NCI-H146 (cell line): ENCODE data around the gene COMTD1.

Experiments used
- DNase-seq: peaks from one replicate; lab custom pipeline; 2025; lab: John Stamatoyannopoulos, UW

Gene COMTD1

GRCh38 chr10:75235375-75236177 lies at the start of gene COMTD1:
TSS of gene COMTD1 (minus strand) at chr10:75235957. CDS start at chr10:75235928, 29 bp downstream.
- peak; percentile 93 for DNase-seq

GRCh38 chr10:75283671-75284470 lies 48.1 kb upstream of the COMTD1 start:
- DNase-seq: peak; percentile 53

GRCh38 chr10:75283078-75283670 lies 47.4 kb upstream of the COMTD1 start:
- peak; percentile 76 for DNase-seq

DNA sequence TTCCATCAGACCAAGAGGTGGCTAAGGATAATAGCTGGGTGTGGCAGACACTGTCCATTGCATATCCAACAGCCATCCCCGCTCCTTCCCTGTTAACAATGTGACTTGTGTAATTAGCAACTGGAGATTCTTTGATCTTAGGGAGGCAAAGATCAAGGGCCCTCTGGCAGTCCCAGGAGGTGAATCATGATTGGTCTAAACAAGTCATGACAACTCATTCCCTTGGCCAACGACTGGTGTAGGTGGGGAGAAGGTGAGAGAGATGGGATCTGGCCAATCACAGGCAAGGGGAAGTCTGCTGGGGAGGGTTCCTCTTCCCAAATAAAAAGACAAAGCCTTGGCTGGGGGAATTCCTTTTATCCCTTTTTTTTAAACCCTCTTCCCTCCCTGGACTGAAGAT lies 46.2 kb upstream of the COMTD1 start:
- DNase-seq: no peak

- no peak for DNase-seq
These were observed 44.5 kb upstream of the COMTD1 start for GRCh38 chr10:75280236-75280635.

DNA sequence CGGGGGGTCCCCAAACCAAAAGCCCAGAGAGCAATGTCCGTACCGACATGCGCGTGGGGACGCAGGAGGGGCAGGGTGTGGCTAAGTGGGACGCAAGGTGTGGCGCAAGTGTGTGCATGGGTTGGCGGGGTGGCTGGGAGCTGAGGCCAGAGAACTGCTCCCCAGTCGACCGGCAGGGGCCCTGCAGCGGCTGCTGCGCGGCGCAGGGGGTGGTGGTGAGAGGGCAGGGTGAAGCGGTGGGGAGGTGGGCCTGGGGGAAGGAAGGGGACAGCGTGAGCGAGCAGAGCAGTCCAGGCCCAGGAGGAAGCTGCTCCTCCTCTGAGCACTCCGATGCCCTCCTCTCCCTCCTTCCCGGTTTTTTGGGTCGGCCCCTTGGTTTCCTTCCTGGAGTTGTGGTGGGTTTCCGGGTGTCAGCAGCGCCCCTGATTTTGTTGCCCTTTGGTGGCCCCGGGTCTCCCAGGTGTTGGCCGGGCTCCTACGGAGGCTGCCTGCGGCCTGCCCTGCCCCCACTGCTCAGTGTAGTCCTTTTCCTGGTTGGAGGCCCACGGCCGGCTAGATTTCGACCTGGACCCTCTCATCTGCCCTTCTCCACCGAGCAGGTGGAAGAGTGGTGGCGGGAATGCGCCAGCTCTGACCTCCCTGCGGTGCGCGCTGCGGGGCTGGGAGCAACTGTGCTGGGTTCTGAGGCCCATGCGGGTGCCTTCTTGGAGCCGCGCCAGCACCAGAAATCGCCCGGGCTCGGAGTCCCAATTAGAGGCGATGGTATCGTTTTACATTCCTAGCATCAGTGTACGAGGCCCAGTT lies 40.5 kb upstream of the COMTD1 start:
- DNase-seq: no peak

DNA sequence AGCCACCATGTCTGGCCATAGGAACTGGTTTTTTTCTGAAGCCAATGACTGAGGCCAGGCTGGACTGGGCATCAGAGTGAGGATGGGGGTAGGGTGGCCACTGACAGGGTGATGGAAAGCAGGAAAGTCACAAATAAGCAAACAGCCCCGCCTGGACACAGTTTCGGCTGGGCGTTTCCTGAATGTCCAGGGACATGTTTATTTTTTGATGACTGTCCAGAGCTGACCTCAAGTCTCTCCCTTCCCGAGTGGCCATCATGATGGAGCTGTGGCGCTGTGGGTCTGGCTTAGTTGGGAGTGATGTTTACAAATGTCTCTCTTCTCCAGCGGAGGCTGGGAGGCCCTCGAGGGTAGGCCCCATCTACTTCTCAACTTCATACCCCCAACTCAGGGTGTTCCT lies 37.1 kb upstream of the COMTD1 start:
- DNase-seq: no peak

- DNase-seq: no peak
These were observed 36.3 kb upstream of the COMTD1 start for GRCh38 chr10:75272094-75272493.

- no peak for DNase-seq
These were observed 33.8 kb upstream of the COMTD1 start for GRCh38 chr10:75269605-75270004.

DNA sequence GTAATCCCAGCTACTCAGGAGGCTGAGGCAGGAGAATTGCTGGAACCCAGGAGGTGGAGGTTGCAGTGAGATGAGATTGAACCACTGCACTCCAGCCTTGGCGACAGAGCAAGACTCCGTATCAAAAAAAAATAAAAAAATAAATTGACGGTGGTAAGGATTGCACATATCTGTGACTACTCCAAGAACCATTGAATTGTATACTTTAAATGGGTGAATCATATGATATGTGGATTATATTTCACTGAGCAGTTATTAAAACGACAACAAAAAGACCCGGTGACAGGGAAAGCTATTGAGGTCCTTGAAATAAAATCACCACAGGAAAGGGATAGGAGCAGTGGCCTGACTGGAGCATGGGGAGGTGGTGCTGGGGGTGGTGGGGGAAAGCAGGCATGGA lies 31.2 kb upstream of the COMTD1 start:
- no peak for DNase-seq

DNA sequence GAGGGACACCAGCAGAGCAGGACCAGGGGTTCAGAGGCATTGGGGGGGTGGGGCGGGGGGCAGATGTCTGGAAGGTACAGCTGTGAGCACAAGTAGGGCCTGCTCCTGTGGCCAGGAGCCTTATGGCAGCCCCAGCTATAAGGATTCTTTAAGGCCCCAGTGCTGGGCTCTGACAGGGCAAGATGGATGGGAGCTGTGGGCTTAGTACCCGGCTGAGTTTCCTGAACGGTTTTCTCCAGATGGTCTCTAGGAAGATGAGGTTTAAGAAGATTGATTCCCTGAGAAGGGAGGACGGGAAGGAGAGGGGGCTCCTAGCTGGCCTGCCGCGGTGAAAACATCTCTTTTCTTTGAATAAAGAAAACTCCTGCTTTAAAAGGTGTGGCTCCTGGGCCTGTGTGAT lies 30.1 kb upstream of the COMTD1 start:
- no peak for DNase-seq

- no peak for DNase-seq
These were observed 28.0 kb upstream of the COMTD1 start for GRCh38 chr10:75263806-75264205.

GRCh38 chr10:75261813-75262705 lies 26.3 kb upstream of the COMTD1 start:
- peak; percentile 64 for DNase-seq

DNA sequence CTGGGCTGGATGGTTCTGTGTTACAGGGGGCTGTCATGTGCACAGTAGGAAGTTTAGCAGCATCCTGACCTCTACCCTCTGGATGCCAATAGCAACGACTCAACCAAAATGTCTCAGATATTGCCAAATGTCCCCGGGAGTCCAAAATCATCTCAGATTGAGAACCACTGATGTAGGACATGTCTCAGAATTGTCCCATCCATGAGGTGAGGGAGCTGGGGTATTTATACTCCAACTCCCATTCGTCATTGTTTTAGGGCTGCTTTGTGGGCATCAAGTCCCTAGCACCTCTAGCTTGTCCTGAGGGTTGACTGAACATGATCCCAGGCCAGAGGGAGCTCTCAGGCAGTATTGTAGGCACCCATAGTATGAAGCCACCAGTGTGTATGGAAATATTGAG lies 25.2 kb upstream of the COMTD1 start:
- DNase-seq: no peak

DNA sequence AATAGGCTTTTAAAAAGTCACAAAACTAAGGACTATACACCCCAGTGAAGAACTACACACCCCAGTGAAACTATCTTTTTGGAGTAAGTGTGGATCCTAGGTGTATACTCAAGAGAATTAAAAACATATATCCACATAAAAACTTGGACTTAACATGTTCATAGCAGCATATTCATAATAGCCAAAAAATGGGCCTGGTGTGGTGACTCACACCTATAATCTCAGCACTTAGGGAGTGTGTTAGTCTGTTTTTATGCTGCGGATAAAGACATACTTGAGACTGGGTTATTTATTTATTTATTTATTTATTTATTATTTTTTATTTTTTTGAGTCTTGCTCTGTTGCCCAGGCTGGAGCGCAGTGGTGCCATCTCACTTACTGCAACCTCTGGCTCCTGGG lies 19.0 kb upstream of the COMTD1 start:
- no peak for DNase-seq

- DNase-seq: no peak
These were observed 17.8 kb upstream of the COMTD1 start for GRCh38 chr10:75253281-75254220.

- DNase-seq: peak; percentile 15
These were observed 15.2 kb upstream of the COMTD1 start for GRCh38 chr10:75250934-75251333.

GRCh38 chr10:75247797-75248196 lies 12.0 kb upstream of the COMTD1 start:
- no peak for DNase-seq

DNA sequence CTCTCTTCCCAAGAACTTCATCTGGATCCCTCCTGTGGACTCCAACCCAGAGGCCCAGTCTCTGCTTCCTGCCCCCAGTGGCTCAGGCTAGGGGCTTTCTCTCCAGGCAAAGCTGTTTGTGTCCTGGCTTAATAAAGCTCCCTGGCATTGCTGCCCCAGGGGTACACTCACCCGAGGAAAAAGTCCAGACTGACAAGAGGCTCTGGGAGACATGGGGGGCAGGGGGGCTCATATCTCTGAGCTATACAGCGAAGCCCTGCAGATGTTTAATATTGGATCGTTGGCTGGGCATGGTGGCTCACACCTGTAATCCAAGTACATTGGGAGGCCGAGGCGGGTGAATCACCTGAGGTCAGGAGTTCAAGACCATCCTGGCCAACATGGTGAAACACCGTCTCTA lies 10.7 kb upstream of the COMTD1 start:
- DNase-seq: no peak
